IMR-90 (cell line): ENCODE results near the gene PRKCH. TPM values are rescaled to one million over a fixed set of nuclear protein-coding genes. Genes with fewer than 3 reads are reported as not detected.

ENCODE experiments used
- ATAC-seq: fragments of 200-7000 bp; cut with Tn5 transposase; 2 replicates; pipeline ENCODE4 v1.9.1; 2020; ENCODE audit warnings: low read depth, mild to moderate bottlenecking, moderate library complexity
- BruUV-seq: library from RNA; stranded (reverse); fragments of 400-500 nt; replicated peaks from 2 replicates; lab custom pipeline; 2021; lab: Mats Ljungman, UMichigan
- CTCF ChIA-PET: fragments of 300-600 bp; formaldehyde crosslinking; extraction: SDS; loops from one replicate; lab custom pipeline; 2021; ENCODE audit warnings: antibody characterized with exemption; lab: Yijun Ruan, JAX
- POLR2A ChIA-PET: fragments of 300-600 bp; sonication (Branson Sonifier 250); formaldehyde crosslinking; loops from one replicate; lab custom pipeline; 2022; ENCODE audit warnings: antibody characterized with exemption; ENCODE audit not compliant: unreplicated experiment; lab: Charles Lee
- DNase-seq: peaks from one replicate; pipeline ENCODE4 v3.0.0; 2013
- H2AFZ ChIP-seq: replicated peaks from 2 replicates; pipeline ENCODE3; 2013; ENCODE audit warnings: low read length, mild to moderate bottlenecking; ENCODE audit not compliant: poor library complexity
- H2AK5ac ChIP-seq: 2 replicates; pipeline ENCODE4 v1.6.1; 2013; ENCODE audit warnings: low read depth, low read length, inconsistent platforms
- H2AK9ac ChIP-seq: replicated peaks from 2 replicates; pipeline ENCODE3; 2013; ENCODE audit warnings: mild to moderate bottlenecking, low read depth, low read length, moderate library complexity; ENCODE audit not compliant: poor library complexity
- H2BK120ac ChIP-seq: 2 replicates; pipeline ENCODE4 v1.6.1; 2013; ENCODE audit warnings: low read depth, low read length, inconsistent platforms
- H2BK15ac ChIP-seq: 3 replicates; pipeline ENCODE4 v1.6.1; 2013; ENCODE audit warnings: low read depth, low read length, inconsistent platforms
- H2BK20ac ChIP-seq: 2 replicates; pipeline ENCODE4 v1.6.1; 2013; ENCODE audit warnings: low read depth, mild to moderate bottlenecking, inconsistent platforms, low read length, moderate library complexity
- H2BK5ac ChIP-seq: 2 replicates; pipeline ENCODE4 v1.6.1; 2013; ENCODE audit warnings: mild to moderate bottlenecking, low read depth, low read length, inconsistent platforms; ENCODE audit not compliant: poor library complexity, severe bottlenecking
- H3K14ac ChIP-seq: replicated peaks from 2 replicates; pipeline ENCODE4 v1.6.1; 2013; ENCODE audit warnings: low read depth, low read length, inconsistent platforms
- H3K18ac ChIP-seq: 2 replicates; pipeline ENCODE4 v1.6.1; 2013; ENCODE audit warnings: low read depth, low read length, control low read depth
- H3K23ac ChIP-seq: 2 replicates; pipeline ENCODE4 v1.6.1; 2013; ENCODE audit warnings: low read depth, low read length, inconsistent platforms
- H3K27ac ChIP-seq: 2 replicates; pipeline ENCODE4 v1.5.1; 2013; ENCODE audit warnings: mild to moderate bottlenecking, control low read depth, low read length; ENCODE audit not compliant: insufficient read depth
- H3K27me3 ChIP-seq: 2 replicates; pipeline ENCODE4 v1.6.1; 2013; ENCODE audit warnings: low read length; ENCODE audit not compliant: control insufficient read depth, insufficient read depth
- H3K36me3 ChIP-seq: 2 replicates; pipeline ENCODE4 v1.6.1; 2013; ENCODE audit warnings: low read length, mixed read lengths; ENCODE audit not compliant: control insufficient read depth, insufficient read depth
- H3K4ac ChIP-seq: 2 replicates; pipeline ENCODE4 v1.6.1; 2013; ENCODE audit warnings: low read depth, low read length, inconsistent platforms
- H3K4me1 ChIP-seq: 2 replicates; pipeline ENCODE4 v1.6.1; 2013; ENCODE audit warnings: low read length, mixed read lengths; ENCODE audit not compliant: control insufficient read depth, insufficient read depth
- H3K4me2 ChIP-seq: 2 replicates; pipeline ENCODE4 v1.6.1; 2013; ENCODE audit warnings: low read depth, mild to moderate bottlenecking, control low read depth, low read length, moderate library complexity
- H3K4me3 ChIP-seq: 2 replicates; pipeline ENCODE4 v1.5.1; 2013; ENCODE audit warnings: low read depth, mild to moderate bottlenecking, control low read depth, low read length, moderate library complexity; ENCODE audit not compliant: insufficient read depth
- H3K56ac ChIP-seq: 2 replicates; pipeline ENCODE4 v1.6.1; 2013; ENCODE audit warnings: low read length, inconsistent platforms; ENCODE audit not compliant: insufficient read depth; ENCODE audit errors: extremely low read depth
- H3K79me1 ChIP-seq, 2 experiments: 2 replicates each; pipeline ENCODE4 v1.6.1; 2013; ENCODE audit warnings: low read length in 2 of 2, inconsistent platforms in 1 of 2, low read depth in 1 of 2
- H3K9ac ChIP-seq: 2 replicates; pipeline ENCODE4 v1.6.1; 2013; ENCODE audit warnings: low read depth, low read length, control low read depth
- H3K9me1 ChIP-seq: 2 replicates; pipeline ENCODE4 v1.6.1; 2013; ENCODE audit warnings: low read length, inconsistent platforms; ENCODE audit not compliant: insufficient read depth
- H3K9me3 ChIP-seq: 2 replicates; pipeline ENCODE4 v1.6.1; 2013; ENCODE audit warnings: low read length; ENCODE audit not compliant: control insufficient read depth, insufficient read depth
- H4K20me1 ChIP-seq: 2 replicates; pipeline ENCODE4 v1.6.1; 2013; ENCODE audit warnings: low read length, inconsistent platforms; ENCODE audit not compliant: insufficient read depth
- H4K5ac ChIP-seq: 2 replicates; pipeline ENCODE4 v1.6.1; 2013; ENCODE audit warnings: mild to moderate bottlenecking, low read depth, low read length, control low read depth
- H4K8ac ChIP-seq, 2 experiments: 2 replicates each; pipeline ENCODE4 v1.6.1; 2013; ENCODE audit warnings: low read depth in 2 of 2, low read length in 2 of 2, control low read depth in 1 of 2, inconsistent platforms in 1 of 2
- H4K91ac ChIP-seq: 2 replicates; pipeline ENCODE4 v1.6.1; 2013; ENCODE audit warnings: low read depth, low read length, inconsistent platforms; ENCODE audit not compliant: insufficient read depth
- CEBPB ChIP-seq: IDR thresholded peaks from 2 replicates; pipeline ENCODE4 v1.6.1; 2012; ENCODE audit warnings: low read depth, low read length, improper control_type of control experiment
- CTCF ChIP-seq: conservative IDR thresholded peaks from 2 replicates; pipeline ENCODE4 v1.5.1; 2012; ENCODE audit warnings: mild to moderate bottlenecking, low read depth, low read length, improper control_type of control experiment
- FOS ChIP-seq: fragments of 150-350 bp; IDR thresholded peaks from 2 replicates; pipeline ENCODE4 v1.6.1; 2016; ENCODE audit warnings: low read depth, low read length
- MAFK ChIP-seq: IDR thresholded peaks from 2 replicates; pipeline ENCODE4 v1.6.1; 2012; ENCODE audit warnings: low read depth, low read length, improper control_type of control experiment
- MAZ ChIP-seq: IDR thresholded peaks from 2 replicates; pipeline ENCODE4 v1.6.1; 2012; ENCODE audit warnings: low read depth, mild to moderate bottlenecking, low read length, improper control_type of control experiment, moderate library complexity, borderline replicate concordance
- MXI1 ChIP-seq: IDR thresholded peaks from 2 replicates; pipeline ENCODE4 v1.6.1; 2012; ENCODE audit warnings: low read depth, mild to moderate bottlenecking, low read length, moderate library complexity, borderline replicate concordance
- NFE2L2 ChIP-seq: fragments of 150-350 bp; IDR thresholded peaks from 2 replicates; pipeline ENCODE4 v1.6.1; 2016; ENCODE audit warnings: low read depth, mild to moderate bottlenecking, low read length
- RAD21 ChIP-seq: IDR thresholded peaks from 2 replicates; pipeline ENCODE4 v1.6.1; 2012; ENCODE audit warnings: low read length, improper control_type of control experiment
- RCOR1 ChIP-seq: IDR thresholded peaks from 2 replicates; pipeline ENCODE4 v1.6.1; 2012; ENCODE audit warnings: mild to moderate bottlenecking, low read length, improper control_type of control experiment; ENCODE audit not compliant: insufficient replicate concordance
- SMC3 ChIP-seq: fragments of 150-350 bp; IDR thresholded peaks from 2 replicates; pipeline ENCODE4 v1.6.1; 2016; ENCODE audit warnings: low read depth, mild to moderate bottlenecking, antibody characterized with exemption, low read length, moderate library complexity
- USF2 ChIP-seq: fragments of 150-350 bp; IDR thresholded peaks from 2 replicates; pipeline ENCODE4 v1.6.1; 2017; ENCODE audit warnings: mild to moderate bottlenecking, antibody characterized with exemption, low read length, low read depth
- WGBS, 2 experiments: methylation state at CpG; one replicate each; pipeline versions ENCODE4 v1.1.5 to v1.1.7; 2013; ENCODE audit warnings: missing lambda C conversion rate in 2 of 2; ENCODE audit not compliant: insufficient read length in 1 of 2; ENCODE audit errors: extremely low coverage in 2 of 2; 5-methylcytosine and 5-hydroxymethylcytosine counted together
- dilution Hi-C: fragments of 300-500 bp; cut with HindIII; formaldehyde crosslinking; loops from one replicate; pipeline ENCODE4 v1.14.3; 2018; ENCODE audit warnings: low sequenced_read_pairs; ENCODE audit not compliant: unreplicated experiment
- in situ Hi-C: fragments of 300-500 bp; cut with MboI; formaldehyde crosslinking; loops from 3 replicates; pipeline ENCODE4 v1.14.3; 2019; ENCODE audit warnings: low sequenced_read_pairs, inconsistent platforms, mixed read lengths
- intact Hi-C: fragments of 100-400 bp; cut with micrococcal nuclease; formaldehyde crosslinking; loops from 2 replicates; pipeline ENCODE4 v1.10.0; 2022
- polyA plus RNA-seq, 3 experiments: library from polyadenylated mRNA; depleted of rRNA; stranded (reverse); fragments of >200 nt; gene quantifications; 2 replicates each; pipeline ENCODE4 v1.2.3, GENCODE V29; 2012; ENCODE audit warnings: low replicate concordance in 1 of 3
- total RNA-seq: library from RNA; depleted of rRNA; stranded (reverse); fragments of >200 nt; gene quantifications from 2 replicates; pipeline ENCODE4 v1.2.3, GENCODE V29; 2012
- TF ChIP-seq, protein P1 (sequence below): fragments of 150-350 bp; IDR thresholded peaks from 2 replicates; pipeline ENCODE4 v1.6.1; 2016; ENCODE audit warnings: low read depth, mild to moderate bottlenecking, low read length, moderate library complexity, borderline replicate concordance

PRKCH gene
- total and polyA plus RNA-seq, 2 of the 4 experiments (the other 2 are of a cell fraction), result 1.6 to 2.3 TPM

DNA sequence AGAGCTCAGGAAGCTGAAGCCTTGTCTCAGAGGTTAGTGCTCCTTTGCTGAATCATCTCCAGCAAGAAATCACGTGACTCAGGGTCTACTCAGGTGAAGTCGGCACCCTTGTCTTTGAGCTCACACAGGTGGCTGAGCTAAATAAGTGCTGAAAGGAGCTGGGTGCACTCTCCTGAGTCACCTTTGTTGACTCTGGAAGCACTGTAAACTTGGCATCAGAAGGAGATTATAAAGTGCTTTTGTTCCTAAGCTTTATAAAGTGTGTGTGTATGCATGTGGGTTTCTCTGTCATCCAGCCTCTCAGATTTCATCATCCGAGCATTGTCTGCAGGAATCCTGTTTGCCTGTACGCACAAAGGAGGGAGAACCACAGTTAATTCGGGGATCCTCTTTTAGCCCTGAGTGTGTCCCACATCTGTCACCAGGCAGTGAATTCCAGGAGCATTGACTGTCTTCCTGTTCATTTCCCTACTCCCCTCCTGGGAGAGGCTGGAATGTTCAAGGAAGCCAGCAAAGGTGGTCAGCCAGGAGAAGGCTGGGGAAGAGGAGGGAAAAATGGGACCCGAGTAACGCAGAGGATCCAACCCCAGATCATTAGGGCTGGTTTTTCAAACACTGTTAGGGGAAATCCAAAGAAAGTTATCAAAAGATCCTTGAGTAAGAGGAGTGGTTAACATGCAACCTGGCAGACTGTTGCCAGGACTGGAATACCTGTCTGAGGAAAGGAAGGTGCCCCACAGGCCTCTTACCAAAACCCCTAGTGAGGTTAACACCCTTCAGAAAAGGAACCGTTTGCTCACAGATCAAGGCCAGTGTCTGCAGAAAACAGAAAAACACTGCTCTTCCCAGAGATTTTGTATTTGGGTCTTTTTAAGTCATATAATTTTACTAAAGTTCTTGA lies 216.4 kb downstream of the PRKCH start:
- POLR2A ChIA-PET, result interaction anchor here (0.6 kb wide), 1 partner anchor 39 kb away, joined by 3 read pairs; no protein-coding TSS in a partner anchor
- Histone ChIP-seq H2BK20ac (peak overlapping the region; percentile 97), H3K79me1 (peaks cover 3 to 7% of the 10 kb centered on the region in 2 experiments; a peak in 1 of 4 replicates), H2BK15ac (peak overlapping the region; percentile 80), H3K27ac (peak overlapping the region; percentile 67), H2BK120ac (peak overlapping the region; percentile 95), H3K9ac (peak overlapping the region; percentile 31), H3K4me3 (no peak overlapping the region), H3K9me1 (peaks cover 22% of the 10 kb centered on the region), H3K18ac (peak overlapping the region; percentile 22), H2AK9ac (peak overlapping the region; percentile 73), H2AFZ (peak overlapping the region; percentile 82), H3K4ac (peak overlapping the region; percentile 90), H4K8ac (peak overlapping the region; percentile 60 to 94), H3K23ac (peak overlapping the region; percentile 57; the same call in 1 of the 2 replicates), H3K36me3 (no peaks in the 10 kb centered on the region), H2BK5ac (peak overlapping the region; percentile 77), H4K20me1 (no peaks in the 10 kb centered on the region), H4K5ac (peak overlapping the region; percentile 35), H2AK5ac (peak overlapping the region; percentile 60), H4K91ac (peak overlapping the region; percentile 80), H3K27me3 (no peaks in the 10 kb centered on the region), H3K9me3 (no peaks in the 10 kb centered on the region), H3K56ac (peak overlapping the region; percentile 73), H3K4me1 (peaks cover 29% of the 10 kb centered on the region), H3K14ac (peak overlapping the region; percentile 74), H3K4me2 (peak overlapping the region; percentile 36)
- BruUV-seq, result no TSS peak
- CTCF ChIA-PET, result interaction anchor here (0.5 to 0.6 kb wide), 2 partner anchors 9 to 843 kb away, joined by 3 read pairs; no protein-coding TSS in a partner anchor
- DNase-seq (peak; percentile 90), ATAC-seq (peak; percentile 73)
- in situ Hi-C loops (no loop called here), intact Hi-C loops (no loop called here), dilution Hi-C loops (no loop called here)
- WGBS, 2 experiments, result 13% methylated on average over 3 of the region's 8 CpGs; no CpG with 5 or more reads in 1 of the 2 experiments
- TF ChIP-seq, protein P1, sequence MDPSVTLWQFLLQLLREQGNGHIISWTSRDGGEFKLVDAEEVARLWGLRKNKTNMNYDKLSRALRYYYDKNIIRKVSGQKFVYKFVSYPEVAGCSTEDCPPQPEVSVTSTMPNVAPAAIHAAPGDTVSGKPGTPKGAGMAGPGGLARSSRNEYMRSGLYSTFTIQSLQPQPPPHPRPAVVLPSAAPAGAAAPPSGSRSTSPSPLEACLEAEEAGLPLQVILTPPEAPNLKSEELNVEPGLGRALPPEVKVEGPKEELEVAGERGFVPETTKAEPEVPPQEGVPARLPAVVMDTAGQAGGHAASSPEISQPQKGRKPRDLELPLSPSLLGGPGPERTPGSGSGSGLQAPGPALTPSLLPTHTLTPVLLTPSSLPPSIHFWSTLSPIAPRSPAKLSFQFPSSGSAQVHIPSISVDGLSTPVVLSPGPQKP, result no peak
- TF ChIP-seq USF2 (peak; percentile 90), RCOR1 (no peak), MAFK (peak; percentile 45; the same call in 1 of the 2 replicates), MAZ (no peak), SMC3 (no peak), RAD21 (no peak), MXI1 (no peak), NFE2L2 (peak; percentile 77), FOS (peak; percentile 32), CTCF (no peak), CEBPB (peak; percentile 85)
